CD14-positive monocyte (primary cell): ENCODE data around the gene TBC1D30. TPM values are rescaled to one million over a fixed set of nuclear protein-coding genes. Genes with fewer than 3 reads are reported as not detected.

Experiments
- DNase-seq, 3 donors: peaks; one replicate each; pipeline ENCODE4 v3.0.0-alpha.2; 2011 to 2022
- H2AFZ ChIP-seq: 2 replicates; pipeline ENCODE4 v1.6.0; 2012; ENCODE audit warnings: mild to moderate bottlenecking, low read depth, low read length, inconsistent platforms; ENCODE audit not compliant: insufficient read depth, poor library complexity, severe bottlenecking
- H3K27ac ChIP-seq, 2 donors: 1 replicate in 1 of 2; 2 replicates in 1 of 2; pipeline ENCODE4 v1.5.1; 2012 to 2013; ENCODE audit warnings: low read length in 2 of 2, control low read depth in 1 of 2, inconsistent platforms in 1 of 2, low read depth in 1 of 2, mild to moderate bottlenecking in 1 of 2
- H3K27me3 ChIP-seq, 2 donors: one replicate each; pipeline versions ENCODE4 v1.6.0 to v1.6.1; 2011 to 2013; ENCODE audit warnings: low read length in 2 of 2; ENCODE audit not compliant: control insufficient read depth in 2 of 2, insufficient read depth in 2 of 2
- H3K36me3 ChIP-seq, 2 donors: replicated peaks in 1 of 2; 1 replicate in 1 of 2; 2 replicates in 1 of 2; pipeline versions ENCODE4 v1.5.1 to v1.6.1; 2012 to 2013; ENCODE audit warnings: low read length in 2 of 2, control low read depth in 1 of 2, inconsistent platforms in 1 of 2, mild to moderate bottlenecking in 1 of 2; ENCODE audit not compliant: insufficient read depth in 2 of 2, control insufficient read depth in 1 of 2
- H3K4me1 ChIP-seq, 2 donors: 1 replicate in 1 of 2; 2 replicates in 1 of 2; pipeline versions ENCODE4 v1.5.1 to v1.6.1; 2012 to 2013; ENCODE audit warnings: low read length in 2 of 2, control low read depth in 1 of 2, inconsistent platforms in 1 of 2, mild to moderate bottlenecking in 1 of 2, moderate library complexity in 1 of 2; ENCODE audit not compliant: insufficient read depth in 2 of 2, control insufficient read depth in 1 of 2
- H3K4me2 ChIP-seq: replicated peaks from 2 replicates; pipeline ENCODE3; 2012; ENCODE audit warnings: low read length, moderate library complexity, mild to moderate bottlenecking; ENCODE audit not compliant: poor library complexity, severe bottlenecking; ENCODE audit errors: extremely low read depth
- H3K4me3 ChIP-seq, 3 experiments: fragments of 200-600 bp in 1 of 3; sonication (generic) in 1 of 3; replicated peaks in 1 of 3; 1 replicate in 2 of 3; 2 replicates in 1 of 3; pipeline ENCODE4 v1.5.1; 2011 to 2013; ENCODE audit warnings: low read length in 3 of 3, mild to moderate bottlenecking in 3 of 3, control low read depth in 2 of 3, low read depth in 2 of 3, inconsistent platforms in 1 of 3, moderate library complexity in 1 of 3
- H3K79me2 ChIP-seq: 2 replicates; pipeline ENCODE4 v1.6.0; 2012; ENCODE audit warnings: mild to moderate bottlenecking, control low read depth, inconsistent platforms, low read length, moderate library complexity; ENCODE audit not compliant: insufficient read depth
- H3K9ac ChIP-seq: 2 replicates; pipeline ENCODE4 v1.6.0; 2017; ENCODE audit warnings: low read length, mild to moderate bottlenecking; ENCODE audit not compliant: insufficient read depth, poor library complexity, severe bottlenecking
- H3K9me3 ChIP-seq, 2 donors: replicated peaks in 1 of 2; 1 replicate in 1 of 2; 2 replicates in 1 of 2; pipeline versions ENCODE4 v1.5.1 to v1.6.1; 2012 to 2013; ENCODE audit warnings: low read length in 2 of 2, control low read depth in 1 of 2; ENCODE audit not compliant: control insufficient read depth in 1 of 2, insufficient read depth in 1 of 2
- H4K20me1 ChIP-seq: 2 replicates; pipeline ENCODE4 v1.6.0; 2012; ENCODE audit warnings: mild to moderate bottlenecking, low read length, control low read depth, moderate library complexity; ENCODE audit not compliant: insufficient read depth
- H3K27ac Mint-ChIP-seq, 7 donors: one replicate each; pipeline ENCODE4 v1.8.0; 2020; ENCODE audit warnings: mild to moderate bottlenecking in 7 of 7, mixed read lengths in 7 of 7, moderate library complexity in 6 of 7, inconsistent platforms in 2 of 7
- H3K27me3 Mint-ChIP-seq, 3 donors: one replicate each; pipeline ENCODE4 v1.8.0; 2021 to 2022; ENCODE audit warnings: low read depth in 3 of 3, mild to moderate bottlenecking in 3 of 3, mixed read lengths in 3 of 3, moderate library complexity in 3 of 3, inconsistent platforms in 1 of 3
- H3K36me3 Mint-ChIP-seq, 2 donors: one replicate each; pipeline ENCODE4 v1.8.0; 2020; ENCODE audit warnings: mixed read lengths in 2 of 2, inconsistent platforms in 1 of 2, mild to moderate bottlenecking in 1 of 2
- H3K4me1 Mint-ChIP-seq: one replicate; pipeline ENCODE4 v1.8.0; 2020; ENCODE audit warnings: mild to moderate bottlenecking, mixed read lengths
- H3K4me3 Mint-ChIP-seq, 2 donors: one replicate each; pipeline ENCODE4 v1.8.0; 2020; ENCODE audit warnings: mild to moderate bottlenecking in 2 of 2, mixed read lengths in 2 of 2, moderate library complexity in 1 of 2
- H3K9me3 Mint-ChIP-seq, 7 donors: one replicate each; pipeline ENCODE4 v1.8.0; 2020 to 2022; ENCODE audit warnings: mixed read lengths in 7 of 7, mild to moderate bottlenecking in 6 of 7, moderate library complexity in 6 of 7, inconsistent platforms in 2 of 7
- CTCF ChIP-seq: fragments of 200-600 bp; IDR thresholded peaks from one replicate; pipeline ENCODE4 v1.8.0; 2022; ENCODE audit warnings: antibody characterized with exemption, mild to moderate bottlenecking
- WGBS: methylation state at CpG from one replicate; pipeline ENCODE4 v1.1.5; 2013; ENCODE audit warnings: missing lambda C conversion rate; ENCODE audit not compliant: insufficient coverage; 5-methylcytosine and 5-hydroxymethylcytosine counted together
- intact Hi-C, 2 donors: fragments of 100-400 bp; cut with micrococcal nuclease; formaldehyde crosslinking; loops; one replicate each; pipeline versions ENCODE4 v1.15.0 to v1.15.1; 2023
- polyA plus RNA-seq, 3 donors: library from polyadenylated mRNA; depleted of rRNA in 1 of 3; unstranded in 2 of 3; stranded (reverse) in 1 of 3; fragments of 300-500 nt in 2 of 3; fragments of >200 nt in 1 of 3; fragmentation: Illumina TruSeq in 2 of 3; gene quantifications; 1 replicate in 2 of 3; 2 replicates in 1 of 3; pipeline ENCODE4 v1.2.3, GENCODE V29; 2012 to 2021

The TBC1D30 gene
- polyA plus RNA-seq, 3 donors = 1.1 to 2.8 (median 2.7) TPM

DNA sequence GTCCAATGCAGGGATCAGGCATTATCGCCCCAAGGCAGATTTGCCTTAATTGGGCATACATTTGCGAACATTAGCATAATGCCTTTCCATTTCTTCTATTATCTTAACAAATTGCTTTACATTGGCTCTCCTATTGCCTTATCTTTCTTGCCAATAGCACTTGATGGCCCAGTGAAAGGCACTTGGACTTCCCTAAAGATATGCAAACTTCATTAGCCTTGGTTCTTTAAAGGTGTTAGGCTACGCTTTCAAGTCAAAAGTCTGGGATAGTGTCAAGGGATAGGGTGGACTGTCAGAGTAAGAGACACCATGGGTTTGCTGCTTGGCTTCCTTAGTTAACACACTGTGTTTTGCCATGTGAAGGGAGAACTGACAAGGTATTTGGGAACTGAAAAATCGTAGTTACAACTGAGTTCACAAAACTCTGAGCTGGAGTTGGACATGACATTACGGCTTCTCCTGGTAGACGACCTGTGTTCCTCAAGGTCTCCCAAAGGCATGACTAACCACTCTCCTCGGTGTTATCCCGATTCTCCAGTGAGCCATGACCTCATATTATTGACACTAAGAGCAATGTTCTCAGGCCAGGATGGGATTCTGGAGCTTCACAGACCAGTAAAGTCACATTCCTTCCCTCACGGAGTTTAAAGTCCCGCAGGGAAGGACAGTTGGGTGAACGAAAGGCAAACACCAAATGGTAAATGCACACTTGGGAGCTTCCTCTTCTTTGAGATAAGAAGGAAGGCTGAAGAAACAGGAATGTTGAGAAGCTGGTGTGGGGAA, 65.2 kb downstream of the TBC1D30 start:
- H3K79me2 ChIP-seq = no peaks in the 10 kb centered on the region
- H3K9me3 ChIP-seq = no peaks in the 10 kb centered on the region
- H3K4me2 ChIP-seq = no peak overlapping the region
- no peak overlapping the region for H3K9ac ChIP-seq
- Mint-ChIP-seq H3K9me3 (no peaks in the 10 kb centered on the region), H3K4me3 (peak overlapping the region in 1 of 2 donors; percentile 22), H3K4me1 (no peaks in the 10 kb centered on the region), H3K27me3 (peaks cover 6 to 8% (median 7%) of the 10 kb centered on the region in 3 donors), H3K36me3 (no peaks in the 10 kb centered on the region), H3K27ac (no peak overlapping the region)
- intact Hi-C loops = loop anchor here in 1 of 2 donors (5.0 kb wide), 1 partner anchor 343 kb away; no protein-coding TSS in a partner anchor
- H3K27ac ChIP-seq = no peak overlapping the region
- 79% methylated on average over 7 of the region's 11 CpGs for WGBS
- TF ChIP-seq CTCF = no peak
- H2AFZ ChIP-seq = no peak overlapping the region
- no peaks in the 10 kb centered on the region for H3K36me3 ChIP-seq
- H3K27me3 ChIP-seq = peaks cover 0 to 2% of the 10 kb centered on the region in 2 donors
- H3K4me1 ChIP-seq = no peaks in the 10 kb centered on the region
- no peaks in the 10 kb centered on the region for H4K20me1 ChIP-seq
- DNase-seq = no peak
- H3K4me3 ChIP-seq = no peak overlapping the region

GRCh38 chr12:64890873-64891468, 66.5 kb downstream of the TBC1D30 start:
- Histone ChIP-seq H3K4me1 (no peaks in the 10 kb centered on the region), H3K27ac (no peak overlapping the region), H3K4me2 (no peak overlapping the region), H3K27me3 (peaks cover 8 to 10% of the 10 kb centered on the region in 2 donors), H4K20me1 (no peaks in the 10 kb centered on the region), H3K4me3 (no peak overlapping the region), H3K36me3 (no peaks in the 10 kb centered on the region), H3K9ac (no peak overlapping the region), H3K9me3 (no peaks in the 10 kb centered on the region), H3K79me2 (no peaks in the 10 kb centered on the region), H2AFZ (no peak overlapping the region)
- H3K27ac Mint-ChIP-seq = no peak overlapping the region
- H3K36me3 Mint-ChIP-seq = no peaks in the 10 kb centered on the region
- H3K27me3 Mint-ChIP-seq = peaks cover 5 to 8% (median 7%) of the 10 kb centered on the region in 3 donors
- peak; percentile 90 for TF ChIP-seq CTCF
- intact Hi-C loops = loop anchor here in 1 of 2 donors (5.0 kb wide), 1 partner anchor 341 kb away; no protein-coding TSS in a partner anchor
- WGBS = no CpG with 5 or more reads among the region's 6 CpGs
- peak; percentile 25 to 66 (median 41) for DNase-seq
- no peaks in the 10 kb centered on the region for H3K4me1 Mint-ChIP-seq
- no peaks in the 10 kb centered on the region for H3K9me3 Mint-ChIP-seq
- no peak overlapping the region for H3K4me3 Mint-ChIP-seq
